NCI-H1694 (cell line): ENCODE results near the gene CNKSR3.

Experiments used
- DNase-seq: peaks from one replicate; lab custom pipeline; 2025; lab: John Stamatoyannopoulos, UW

CNKSR3 gene

DNA sequence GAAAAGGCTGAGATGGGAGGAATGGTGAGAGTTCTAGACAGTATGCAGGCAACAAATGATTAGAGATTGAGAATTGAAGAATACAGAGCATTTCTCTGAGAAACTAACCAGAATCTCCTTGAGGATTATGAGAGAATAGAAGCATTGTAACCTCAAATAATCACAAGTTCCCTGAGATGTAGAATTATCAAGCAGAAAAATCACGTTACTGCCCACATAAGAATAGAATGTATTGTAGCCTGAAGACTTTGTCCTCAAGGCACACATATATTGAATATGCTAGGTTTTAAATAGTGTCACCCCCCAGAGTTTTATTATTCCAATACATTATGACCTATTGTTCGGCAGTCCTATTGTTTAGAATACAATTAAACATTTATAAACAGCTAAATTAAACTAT lies 57.2 kb downstream of the CNKSR3 start:
- no peak for DNase-seq

DNA sequence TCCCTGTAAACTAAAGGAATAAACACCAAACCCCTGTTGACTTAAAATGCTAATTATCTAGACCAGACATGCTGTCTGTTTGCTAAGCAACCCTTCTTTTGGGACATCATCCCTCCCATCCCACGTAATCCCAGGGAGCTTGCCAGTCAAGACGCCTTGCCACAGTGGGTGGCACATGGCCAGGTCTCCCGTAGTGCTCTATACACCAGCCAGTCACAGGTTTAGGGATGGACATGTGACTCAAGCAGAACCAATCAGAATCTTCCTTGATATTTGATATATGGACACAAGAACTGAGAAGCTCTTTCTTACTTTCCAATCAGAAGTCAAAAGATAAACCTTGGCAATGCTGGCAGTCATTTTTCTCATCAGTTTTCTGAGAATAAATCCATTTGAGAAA lies 60.0 kb downstream of the CNKSR3 start:
- no peak for DNase-seq

DNA sequence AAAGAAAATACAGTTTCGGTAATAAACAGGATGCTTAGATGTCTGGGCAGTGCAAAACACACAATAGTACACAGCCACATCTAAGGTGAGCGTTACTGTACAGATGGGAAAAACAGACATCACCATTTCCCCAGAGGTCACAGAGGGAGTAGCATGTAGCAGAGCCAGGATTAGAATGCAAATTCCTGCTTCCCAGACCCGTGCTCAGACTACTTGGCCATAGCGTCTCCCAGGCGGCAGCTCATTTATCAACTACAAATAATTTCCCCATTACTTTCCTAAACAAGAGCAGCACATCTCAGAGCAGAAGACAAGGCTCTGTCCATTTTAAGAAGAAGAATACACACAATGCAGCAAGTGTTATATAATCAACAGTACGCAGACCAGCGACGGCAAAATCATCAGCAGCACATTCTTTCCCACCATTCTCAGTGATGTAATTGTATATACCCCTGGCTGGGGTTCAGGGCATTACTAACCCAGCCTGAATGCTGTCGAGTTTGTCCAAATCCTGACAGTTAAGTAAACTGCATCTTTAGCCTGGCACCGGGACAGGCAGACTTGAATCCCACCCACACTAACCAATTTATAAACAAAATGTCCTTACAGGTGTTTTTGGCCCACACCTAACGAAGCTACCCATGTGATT lies 61.9 kb downstream of the CNKSR3 start:
- peak; percentile 10 for DNase-seq

DNA sequence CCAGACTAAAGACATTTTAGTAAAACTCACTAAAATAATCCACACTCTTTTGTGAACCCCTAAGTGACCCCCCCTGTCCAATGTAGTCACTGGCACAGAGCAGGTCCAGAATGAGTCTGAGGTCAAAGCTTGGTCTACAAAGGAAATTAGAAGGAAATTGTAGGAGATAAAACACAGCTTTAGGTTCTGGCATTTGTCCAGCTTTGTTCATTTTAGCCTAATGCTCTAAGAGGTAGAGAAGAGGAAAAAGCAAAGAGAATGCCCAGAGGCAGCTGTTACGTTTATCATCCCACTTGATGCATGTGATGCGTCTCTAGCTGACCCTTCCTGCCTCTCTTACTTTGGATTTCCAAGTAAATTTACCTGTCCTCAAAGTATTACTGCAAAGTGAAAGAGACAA lies 62.5 kb downstream of the CNKSR3 start:
- DNase-seq: peak; percentile 0

- no peak for DNase-seq
Measured at GRCh38 chr6:154446984-154447383, 63.5 kb downstream of the CNKSR3 start.

DNA sequence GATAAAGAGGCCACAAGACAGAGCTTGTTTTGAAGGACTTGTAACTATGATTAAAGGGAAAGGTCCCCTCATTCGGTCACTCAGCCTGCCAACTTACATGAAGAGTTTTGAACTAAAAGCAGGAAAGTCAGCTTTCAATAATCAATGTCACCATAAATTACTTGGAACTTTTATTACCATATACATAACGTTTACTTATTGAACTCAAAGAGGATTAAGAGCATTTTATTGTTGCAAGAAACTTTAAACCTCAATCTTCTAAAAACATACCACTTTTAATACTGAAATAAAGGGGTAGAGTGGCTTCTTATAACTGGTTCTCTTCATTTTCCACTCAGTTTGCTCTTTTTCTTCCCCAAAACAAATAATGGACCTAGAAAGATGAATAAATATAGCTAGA lies 65.1 kb downstream of the CNKSR3 start:
- no peak for DNase-seq

DNA sequence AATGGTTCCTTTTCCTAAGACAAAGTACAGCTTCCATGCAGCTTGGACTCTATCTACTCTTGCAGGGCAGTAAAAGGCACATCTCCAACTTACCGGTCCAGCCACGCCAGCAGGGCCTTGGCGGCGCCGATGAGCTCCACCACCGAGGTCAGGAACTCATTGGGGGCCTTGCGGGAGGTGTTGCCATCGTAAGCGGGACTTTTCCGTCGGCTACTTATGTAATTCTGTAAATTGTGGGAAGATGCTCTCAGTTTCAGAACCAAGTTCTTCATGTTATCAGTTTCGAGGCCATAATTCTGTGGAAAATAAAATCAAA lies 68.5 kb downstream of the CNKSR3 start:
- DNase-seq: no peak

DNA sequence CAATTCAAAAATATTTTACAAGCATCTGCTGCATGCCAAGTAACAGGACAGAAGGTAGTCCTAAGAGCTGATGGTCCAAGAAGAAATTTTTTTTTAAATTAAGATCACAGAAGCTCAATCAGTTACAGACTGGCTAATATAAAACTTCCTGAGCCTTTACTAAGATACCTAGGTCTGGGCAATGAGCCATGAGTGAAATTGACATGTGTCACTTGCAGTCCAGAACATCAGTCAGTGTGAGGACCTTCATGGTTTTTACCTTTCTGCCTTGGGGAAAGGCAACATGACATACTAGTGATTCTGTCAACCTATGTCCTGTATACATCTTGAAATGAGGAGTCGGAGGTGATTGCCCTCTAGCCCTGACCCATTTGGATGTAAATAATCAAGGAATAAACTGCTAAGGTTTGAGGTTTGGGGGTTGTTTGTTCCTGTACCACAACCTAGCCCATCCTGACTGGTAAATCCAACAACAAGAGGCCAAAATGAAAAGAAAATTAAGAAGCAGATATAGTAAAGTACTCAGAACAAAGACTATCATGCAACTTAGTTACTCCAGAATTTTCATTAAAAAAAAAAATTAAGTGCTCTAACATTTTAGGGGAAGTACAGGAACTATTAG lies 70.0 kb downstream of the CNKSR3 start:
- DNase-seq: no peak

DNA sequence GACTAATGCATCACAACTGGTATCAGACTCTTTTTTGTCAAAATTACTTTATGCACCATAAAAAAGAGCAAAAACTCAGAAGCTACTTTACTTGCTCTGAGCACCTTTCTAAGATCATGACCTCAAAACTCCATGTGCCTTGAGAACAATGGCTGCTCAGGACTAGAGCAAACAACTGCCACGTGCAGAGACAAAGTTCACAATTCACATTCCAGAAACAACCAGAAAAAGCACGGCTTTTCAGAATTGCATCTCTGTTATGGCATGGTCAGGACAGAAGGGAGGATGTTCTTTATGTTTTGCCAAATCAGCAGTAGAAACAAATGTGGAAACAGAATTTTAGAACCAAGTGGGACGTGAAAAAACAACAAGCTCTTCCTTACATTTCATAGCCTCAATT lies 70.5 kb downstream of the CNKSR3 start:
- DNase-seq: no peak

- no peak for DNase-seq
Measured at GRCh38 chr6:154438882-154439415, 71.5 kb downstream of the CNKSR3 start.

GRCh38 chr6:154435400-154435945 lies 75.0 kb downstream of the CNKSR3 start:
- DNase-seq: no peak

DNA sequence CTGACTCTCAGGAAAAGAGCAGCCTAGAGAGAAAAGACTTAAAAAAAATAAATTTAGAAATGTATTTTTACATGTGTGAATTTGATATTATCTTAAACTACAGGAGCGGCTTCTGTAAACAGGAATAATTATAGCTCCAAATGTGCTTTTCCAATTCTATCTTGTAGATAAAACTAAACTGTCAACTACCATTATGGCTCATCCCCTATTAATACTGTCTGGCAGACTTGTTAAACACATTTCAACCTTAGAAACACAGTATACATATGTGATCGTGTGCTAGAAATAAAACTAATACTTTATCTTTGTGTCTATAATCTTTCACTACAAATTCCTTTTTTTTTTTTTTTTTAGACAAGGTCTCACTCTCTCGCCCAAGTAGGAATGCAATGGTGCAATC lies 75.8 kb downstream of the CNKSR3 start:
- no peak for DNase-seq

GRCh38 chr6:154433477-154434241 lies 76.8 kb downstream of the CNKSR3 start:
- no peak for DNase-seq

GRCh38 chr6:154432533-154433476 lies 77.7 kb downstream of the CNKSR3 start:
- no peak for DNase-seq

DNA sequence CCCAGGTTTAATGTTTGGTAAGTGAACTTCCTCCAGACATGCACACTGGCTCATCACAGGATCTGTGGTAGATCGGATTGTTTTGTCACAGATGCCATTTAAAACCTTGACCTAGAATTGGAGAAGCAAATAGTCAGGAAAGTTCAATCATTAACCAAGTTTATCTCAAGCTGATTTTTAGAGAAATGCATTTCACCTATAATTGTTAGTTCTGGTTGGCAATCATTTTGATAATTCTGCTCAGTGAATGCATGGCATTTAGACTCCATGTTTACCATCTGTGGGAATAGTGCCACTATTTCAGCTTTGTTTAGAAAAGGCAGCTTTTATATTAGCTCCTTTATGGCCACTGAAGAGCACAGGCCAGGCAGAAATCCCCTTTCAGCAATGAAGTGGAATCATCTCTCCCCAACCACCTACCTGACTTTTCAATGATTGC lies 80.0 kb downstream of the CNKSR3 start:
- DNase-seq: no peak

DNA sequence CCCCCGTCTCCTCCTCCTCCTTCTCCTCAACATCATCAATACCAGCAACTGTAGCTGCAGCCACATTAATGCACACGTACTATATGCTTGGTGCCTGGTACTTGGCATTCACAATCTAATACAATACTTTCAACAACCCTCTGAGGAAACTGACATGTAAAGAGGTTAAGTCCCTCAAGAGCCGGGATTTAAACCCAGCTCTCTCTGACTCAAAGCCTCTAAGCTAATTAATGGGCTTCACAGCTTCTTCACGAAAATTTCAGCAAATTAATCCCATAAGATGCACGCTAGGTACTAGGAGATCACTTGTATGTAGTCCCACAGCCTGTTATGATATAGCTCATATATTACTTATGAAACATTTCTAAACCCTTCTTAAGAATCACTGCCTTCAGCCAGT lies 80.8 kb downstream of the CNKSR3 start:
- no peak for DNase-seq

GRCh38 chr6:154428897-154429296 lies 81.6 kb downstream of the CNKSR3 start:
- DNase-seq: no peak

DNA sequence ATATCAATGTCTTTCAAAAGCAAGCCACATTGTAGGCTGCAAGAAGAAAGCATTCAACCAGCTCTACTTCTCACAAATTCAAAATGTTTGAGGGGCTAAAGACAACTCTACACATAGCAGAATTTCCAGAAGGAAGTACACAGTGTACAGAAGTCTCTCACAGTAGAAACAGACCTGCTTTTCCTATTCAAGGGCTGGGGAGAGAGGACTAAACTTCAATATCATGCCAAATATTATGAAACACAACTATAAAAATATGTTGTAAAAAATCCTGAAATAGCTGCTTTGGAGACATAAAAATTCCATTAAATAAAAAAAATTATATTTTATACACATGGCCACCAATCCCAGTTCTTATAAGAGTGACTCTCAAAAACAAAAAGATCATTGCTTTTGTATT lies 83.0 kb downstream of the CNKSR3 start:
- no peak for DNase-seq

DNA sequence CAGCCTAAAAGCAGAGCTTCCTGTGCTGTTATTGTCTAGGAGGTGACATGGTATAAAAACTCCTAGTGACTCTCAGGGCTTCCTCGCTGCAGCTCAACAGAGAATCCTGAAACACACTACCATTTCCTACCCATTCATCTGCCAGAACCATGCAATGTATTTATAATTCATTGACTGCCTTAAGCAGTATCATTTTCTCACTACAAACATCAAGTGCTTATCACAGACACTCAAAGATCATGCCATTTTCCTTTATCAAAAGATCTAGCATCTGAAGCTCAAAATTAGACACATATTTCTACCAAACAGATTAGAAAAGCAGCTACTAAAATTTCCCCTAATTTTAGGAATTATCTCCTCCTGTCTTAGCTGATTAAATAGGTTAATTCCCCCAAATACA lies 83.5 kb downstream of the CNKSR3 start:
- DNase-seq: no peak

DNA sequence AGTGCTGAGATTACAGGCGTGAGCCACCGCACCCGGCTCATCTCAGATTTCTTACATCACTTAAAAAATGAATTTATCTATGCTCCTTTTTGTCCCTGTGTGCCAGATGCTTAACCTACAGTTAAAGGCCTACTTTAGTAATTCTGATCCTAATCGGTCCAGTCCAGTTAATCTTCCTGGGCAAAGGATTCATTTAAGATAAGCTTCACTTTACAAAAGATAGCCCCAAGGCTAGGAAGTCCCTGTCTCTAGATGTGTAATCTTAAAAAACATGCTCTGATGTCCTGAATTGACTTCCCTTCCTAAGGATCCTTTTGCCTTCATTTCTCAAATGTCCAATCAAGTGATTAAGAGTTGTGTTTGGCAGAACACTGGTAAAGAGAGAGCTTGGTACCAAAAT lies 85.5 kb downstream of the CNKSR3 start:
- no peak for DNase-seq

- no peak for DNase-seq
Measured at GRCh38 chr6:154414021-154414813, 96.3 kb downstream of the CNKSR3 start.
